Measurements from ENCODE around the gene SAE1. TPM values are rescaled to one million over a fixed set of nuclear protein-coding genes. Genes with fewer than 3 reads are reported as not detected.

Gene SAE1
- total RNA-seq, 2 donors from 2014 or later, result 48.4 to 73.0 TPM

- 53% methylated on average over 7 of the region's 7 CpGs for WGBS
- TF ChIP-seq CTCF (IDR thresholded peaks at IDR 0.05) (no peak), POLR2A (IDR thresholded peaks at IDR 0.05) (no peak), POLR2AphosphoS5 (IDR thresholded peaks at IDR 0.05) (no peak)
- no peak for DNase-seq (ENCODE audit: low spot score)
- Histone ChIP-seq H3K27ac (no peak overlapping the region), H3K27me3 (replicated peaks; ENCODE audit: insufficient read depth) (no peaks in the 10 kb centered on the region), H3K4me3 (no peak overlapping the region), H3K9me3 (no peaks in the 10 kb centered on the region), H3K36me3 (no peaks in the 10 kb centered on the region), H3K4me1 (replicated peaks) (peaks cover 13% of the 10 kb centered on the region)
- intact Hi-C loops (cut with DNase I), result no loop called here
Observed at GRCh38 chr19:47155148-47155547, 24.5 kb downstream of the SAE1 start.

GRCh38 chr19:47156861-47157430 is 26.3 kb downstream of the SAE1 start:
- whole genome bisulfite sequencing, result 50% methylated on average over 7 of the region's 7 CpGs
- peaks cover 13% of the 10 kb centered on the region for H3K4me1 ChIP-seq (replicated peaks)

GRCh38 chr19:47157431-47158321 is 27.0 kb downstream of the SAE1 start:
- Histone ChIP-seq H3K9me3 (no peaks in the 10 kb centered on the region), H3K27me3 (replicated peaks; ENCODE audit: insufficient read depth) (no peaks in the 10 kb centered on the region), H3K27ac (peak overlapping the region; percentile 64 to 74), H3K4me1 (replicated peaks) (peaks cover 13% of the 10 kb centered on the region), H3K36me3 (no peaks in the 10 kb centered on the region), H3K4me3 (no peak overlapping the region)
- DNase-seq (ENCODE audit: low spot score), result peak; percentile 22
- 27% methylated on average over 10 of the region's 10 CpGs for WGBS
- intact Hi-C loops (cut with DNase I), result no loop called here
- TF ChIP-seq POLR2A (IDR thresholded peaks at IDR 0.05) (no peak), POLR2AphosphoS5 (IDR thresholded peaks at IDR 0.05) (peak; percentile 9)

More at GRCh38 chr19:47156861-47157430, 26.3 kb downstream of the SAE1 start:
- Histone ChIP-seq H3K27me3 (replicated peaks; ENCODE audit: insufficient read depth) (no peaks in the 10 kb centered on the region), H3K9me3 (no peaks in the 10 kb centered on the region), H3K36me3 (no peaks in the 10 kb centered on the region), H3K4me3 (no peak overlapping the region), H3K27ac (peak overlapping the region; percentile 64 to 74)
- TF ChIP-seq POLR2AphosphoS5 (IDR thresholded peaks at IDR 0.05) (no peak), POLR2A (IDR thresholded peaks at IDR 0.05) (no peak), CTCF (IDR thresholded peaks at IDR 0.05) (no peak)
- no peak for DNase-seq (ENCODE audit: low spot score)
- intact Hi-C loops (cut with DNase I), result no loop called here

- Histone ChIP-seq H3K4me1 (replicated peaks) (peaks cover 13% of the 10 kb centered on the region), H3K36me3 (no peaks in the 10 kb centered on the region), H3K4me3 (no peak overlapping the region), H3K27ac (peak overlapping the region; percentile 64 to 74), H3K9me3 (no peaks in the 10 kb centered on the region), H3K27me3 (replicated peaks; ENCODE audit: insufficient read depth) (no peaks in the 10 kb centered on the region)
- TF ChIP-seq POLR2AphosphoS5 (IDR thresholded peaks at IDR 0.05), result no peak
- TF ChIP-seq CTCF (IDR thresholded peaks at IDR 0.05), result no peak
- no peak for TF ChIP-seq POLR2A (IDR thresholded peaks at IDR 0.05)
- intact Hi-C loops (cut with DNase I), result no loop called here
- no peak for DNase-seq (ENCODE audit: low spot score)
- WGBS, result 39% methylated on average over 8 of the region's 8 CpGs
Observed at GRCh38 chr19:47158367-47158791, 27.7 kb downstream of the SAE1 start.

GRCh38 chr19:47158879-47159503 is 28.4 kb downstream of the SAE1 start:
- Histone ChIP-seq H3K27me3 (replicated peaks; ENCODE audit: insufficient read depth) (no peaks in the 10 kb centered on the region), H3K36me3 (no peaks in the 10 kb centered on the region), H3K4me1 (replicated peaks) (peaks cover 13% of the 10 kb centered on the region), H3K9me3 (no peaks in the 10 kb centered on the region), H3K27ac (peak overlapping the region; percentile 64 to 74), H3K4me3 (no peak overlapping the region)
- DNase-seq (ENCODE audit: low spot score), result no peak
- intact Hi-C loops (cut with DNase I), result no loop called here
- WGBS, result 70% methylated on average over 7 of the region's 7 CpGs
- TF ChIP-seq POLR2AphosphoS5 (IDR thresholded peaks at IDR 0.05) (no peak), POLR2A (IDR thresholded peaks at IDR 0.05) (no peak), CTCF (IDR thresholded peaks at IDR 0.05) (no peak)
